ENCODE results near the gene FCN3. TPM values are rescaled to one million over a fixed set of nuclear protein-coding genes. Genes with fewer than 3 reads are reported as not detected.

Gene FCN3
- total and polyA plus RNA-seq, 9 of the 15 experiments (the other 6 are each of a cell fraction or from before 2014, with no cell fraction given): 0.49 TPM; not detected in 8

DNA sequence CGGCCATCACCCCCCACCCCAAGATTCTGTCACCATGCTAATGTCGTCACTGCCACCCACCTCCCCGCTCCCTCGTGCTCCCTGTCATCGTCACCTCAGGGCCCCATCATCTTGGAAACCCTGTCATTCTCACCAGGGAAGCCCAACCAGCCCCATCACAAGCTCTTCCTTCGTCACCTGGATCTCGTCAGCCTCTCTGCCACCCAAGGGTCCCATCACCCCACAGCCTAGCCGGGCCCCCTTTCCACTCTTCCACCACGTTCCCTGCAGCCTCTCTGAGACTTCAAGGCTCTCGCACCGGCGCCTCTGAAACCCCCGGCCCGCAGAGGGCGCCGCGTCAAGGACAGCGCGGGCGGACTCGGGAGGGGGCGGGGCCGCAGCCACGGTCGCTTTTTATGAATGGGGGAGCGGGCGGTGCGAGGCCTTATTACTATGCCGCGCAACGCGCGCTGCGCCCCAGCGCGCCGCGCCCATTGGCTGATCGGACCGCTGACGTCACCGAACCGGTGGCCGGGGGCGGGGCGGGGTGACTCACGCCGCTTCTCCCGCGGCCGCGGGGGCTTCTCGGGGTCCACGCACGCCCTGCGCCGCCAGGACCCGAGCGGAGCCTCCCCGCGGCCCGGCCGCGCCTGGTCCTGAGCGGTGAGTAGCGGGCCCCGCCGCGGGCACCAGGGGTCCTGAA lies 17.6 kb upstream of the FCN3 start, which contains the start of gene GPR3:
Gene GPR3 (plus strand): TSS at position 527 of the 682 bp plus-strand sequence. CDS start 1,177 bp downstream, outside the sequence.
- Histone ChIP-seq H3K27ac (ENCODE audit: extremely low read depth, low read depth, low read length) (peak within 1 kb of the TSS; percentile 88), H3K36me3 (ENCODE audit: control insufficient read depth, insufficient read depth, low read length) (peaks cover 9% of the 10 kb centered on the region; the same call in 1 of the 3 replicates), H3K9me1 (ENCODE audit: control insufficient read depth, insufficient read depth, low read length) (no peaks in the 10 kb centered on the region), H3K4me1 (replicated peaks in 1 of 2; ENCODE audit: control insufficient read depth in 2 of 2, insufficient read depth in 2 of 2, low read length in 2 of 2) (peaks cover 8 to 44% of the 10 kb centered on the region in 2 experiments), H3K9ac (ENCODE audit: insufficient read depth in 1 of 2, low read depth in 2 of 2, low read length in 2 of 2) (peak within 1 kb of the TSS; percentile 85 to 98), H3K4me3 (peak within 1 kb of the TSS; percentile 96), H3K9me3 (replicated peaks; ENCODE audit: control insufficient read depth, insufficient read depth, low read depth, low read length) (no peaks in the 10 kb centered on the region), H3K27me3 (ENCODE audit: control insufficient read depth in 2 of 2, insufficient read depth in 2 of 2, low read length in 2 of 2) (no peaks in the 10 kb centered on the region), H4K20me1 (replicated peaks; ENCODE audit: control insufficient read depth, insufficient read depth, low read length) (no peaks in the 10 kb centered on the region), H3K4me2 (ENCODE audit: insufficient read depth, low read length) (peak within 1 kb of the TSS; percentile 96), H2AFZ (ENCODE audit: low read depth, low read length) (peak within 1 kb of the TSS; percentile 95), H3K79me2 (ENCODE audit: control insufficient read depth, insufficient read depth, low read length) (peaks cover 12% of the 10 kb centered on the region)
- no TSS peak for BruUV-seq (replicated peaks)
- FAIRE-seq: peak; percentile 87
- ATAC-seq: peak; percentile 94
- intact Hi-C loops (cut with micrococcal nuclease): loop anchor here (1.0 to 5.0 kb wide), 4 partner anchors 35 to 271 kb away; no protein-coding TSS in a partner anchor
- POLR2A ChIA-PET: no interaction called here
- DNase-seq (ENCODE audit: extremely low read depth in 1 of 4, low spot score in 3 of 4): peak; percentile 98 to 100 (median 99)
- in situ Hi-C loops (cut with MboI): loop anchor here (5.0 kb wide), 2 partner anchors 270 to 290 kb away; no protein-coding TSS in a partner anchor
- CTCF ChIA-PET (ENCODE audit: low intra/inter-chr PET ratio): interaction anchor here (0.6 to 1.4 kb wide), 6 partner anchors 26 to 275 kb away, joined by 3 to 7 read pairs (median 4); no protein-coding TSS in a partner anchor
- WGBS (ENCODE audit: insufficient coverage, low coverage, missing lambda C conversion rate): 3% methylated on average over 65 of the region's 69 CpGs
- TF ChIP-seq PURB (CRISPR knock-in tag; IDR thresholded peaks at IDR 0.05; ENCODE audit: low read depth) (no peak), IFI16 (CRISPR knock-in tag; IDR thresholded peaks at IDR 0.05) (no peak), TBL1XR1 (IDR thresholded peaks at IDR 0.05; ENCODE audit: low read length in 2 of 2) (peak in 1 of 2 experiments; percentile 12; a peak in 1 of 4 replicates), ZNF644 (tag; IDR thresholded peaks at IDR 0.05; ENCODE audit: low read depth) (no peak), POLR2AphosphoS5 (IDR thresholded peaks at IDR 0.05; ENCODE audit: control insufficient read depth, insufficient read depth, low read depth, low read length) (0 out of 2 replicates have a peak, but pooled peaks have one; percentile 28), JUN (IDR thresholded peaks at IDR 0.05; ENCODE audit: borderline replicate concordance, low read depth, low read length) (peak; percentile 92), JUN (CRISPR knock-in tag; IDR thresholded peaks at IDR 0.05; ENCODE audit: borderline replicate concordance) (no peak), HMG20B (CRISPR knock-in tag; IDR thresholded peaks at IDR 0.05) (no peak), BRD4 (IDR thresholded peaks at IDR 0.05) (no peak; the same call in 1 of the 2 replicates)
- TF ChIP-seq, protein P1, sequence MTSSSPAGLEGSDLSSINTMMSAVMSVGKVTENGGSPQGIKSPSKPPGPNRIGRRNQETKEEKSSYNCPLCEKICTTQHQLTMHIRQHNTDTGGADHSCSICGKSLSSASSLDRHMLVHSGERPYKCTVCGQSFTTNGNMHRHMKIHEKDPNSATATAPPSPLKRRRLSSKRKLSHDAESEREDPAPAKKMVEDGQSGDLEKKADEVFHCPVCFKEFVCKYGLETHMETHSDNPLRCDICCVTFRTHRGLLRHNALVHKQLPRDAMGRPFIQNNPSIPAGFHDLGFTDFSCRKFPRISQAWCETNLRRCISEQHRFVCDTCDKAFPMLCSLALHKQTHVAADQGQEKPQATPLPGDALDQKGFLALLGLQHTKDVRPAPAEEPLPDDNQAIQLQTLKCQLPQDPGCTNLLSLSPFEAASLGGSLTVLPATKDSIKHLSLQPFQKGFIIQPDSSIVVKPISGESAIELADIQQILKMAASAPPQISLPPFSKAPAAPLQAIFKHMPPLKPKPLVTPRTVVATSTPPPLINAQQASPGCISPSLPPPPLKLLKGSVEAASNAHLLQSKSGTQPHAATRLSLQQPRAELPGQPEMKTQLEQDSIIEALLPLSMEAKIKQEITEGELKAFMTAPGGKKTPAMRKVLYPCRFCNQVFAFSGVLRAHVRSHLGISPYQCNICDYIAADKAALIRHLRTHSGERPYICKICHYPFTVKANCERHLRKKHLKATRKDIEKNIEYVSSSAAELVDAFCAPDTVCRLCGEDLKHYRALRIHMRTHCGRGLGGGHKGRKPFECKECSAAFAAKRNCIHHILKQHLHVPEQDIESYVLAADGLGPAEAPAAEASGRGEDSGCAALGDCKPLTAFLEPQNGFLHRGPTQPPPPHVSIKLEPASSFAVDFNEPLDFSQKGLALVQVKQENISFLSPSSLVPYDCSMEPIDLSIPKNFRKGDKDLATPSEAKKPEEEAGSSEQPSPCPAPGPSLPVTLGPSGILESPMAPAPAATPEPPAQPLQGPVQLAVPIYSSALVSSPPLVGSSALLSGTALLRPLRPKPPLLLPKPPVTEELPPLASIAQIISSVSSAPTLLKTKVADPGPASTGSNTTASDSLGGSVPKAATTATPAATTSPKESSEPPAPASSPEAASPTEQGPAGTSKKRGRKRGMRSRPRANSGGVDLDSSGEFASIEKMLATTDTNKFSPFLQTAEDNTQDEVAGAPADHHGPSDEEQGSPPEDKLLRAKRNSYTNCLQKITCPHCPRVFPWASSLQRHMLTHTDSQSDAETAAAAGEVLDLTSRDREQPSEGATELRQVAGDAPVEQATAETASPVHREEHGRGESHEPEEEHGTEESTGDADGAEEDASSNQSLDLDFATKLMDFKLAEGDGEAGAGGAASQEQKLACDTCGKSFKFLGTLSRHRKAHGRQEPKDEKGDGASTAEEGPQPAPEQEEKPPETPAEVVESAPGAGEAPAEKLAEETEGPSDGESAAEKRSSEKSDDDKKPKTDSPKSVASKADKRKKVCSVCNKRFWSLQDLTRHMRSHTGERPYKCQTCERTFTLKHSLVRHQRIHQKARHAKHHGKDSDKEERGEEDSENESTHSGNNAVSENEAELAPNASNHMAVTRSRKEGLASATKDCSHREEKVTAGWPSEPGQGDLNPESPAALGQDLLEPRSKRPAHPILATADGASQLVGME (CRISPR knock-in tag; IDR thresholded peaks at IDR 0.05): 0 out of 2 replicates have a peak, but pooled peaks have one; percentile 49
- TF ChIP-seq, protein P2, sequence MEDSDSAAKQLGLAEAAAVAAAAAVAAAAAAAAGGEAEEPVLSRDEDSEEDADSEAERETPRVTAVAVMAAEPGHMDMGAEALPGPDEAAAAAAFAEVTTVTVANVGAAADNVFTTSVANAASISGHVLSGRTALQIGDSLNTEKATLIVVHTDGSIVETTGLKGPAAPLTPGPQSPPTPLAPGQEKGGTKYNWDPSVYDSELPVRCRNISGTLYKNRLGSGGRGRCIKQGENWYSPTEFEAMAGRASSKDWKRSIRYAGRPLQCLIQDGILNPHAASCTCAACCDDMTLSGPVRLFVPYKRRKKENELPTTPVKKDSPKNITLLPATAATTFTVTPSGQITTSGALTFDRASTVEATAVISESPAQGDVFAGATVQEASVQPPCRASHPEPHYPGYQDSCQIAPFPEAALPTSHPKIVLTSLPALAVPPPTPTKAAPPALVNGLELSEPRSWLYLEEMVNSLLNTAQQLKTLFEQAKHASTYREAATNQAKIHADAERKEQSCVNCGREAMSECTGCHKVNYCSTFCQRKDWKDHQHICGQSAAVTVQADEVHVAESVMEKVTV (CRISPR knock-in tag; IDR thresholded peaks at IDR 0.05): no peak
- TF ChIP-seq, protein P3, sequence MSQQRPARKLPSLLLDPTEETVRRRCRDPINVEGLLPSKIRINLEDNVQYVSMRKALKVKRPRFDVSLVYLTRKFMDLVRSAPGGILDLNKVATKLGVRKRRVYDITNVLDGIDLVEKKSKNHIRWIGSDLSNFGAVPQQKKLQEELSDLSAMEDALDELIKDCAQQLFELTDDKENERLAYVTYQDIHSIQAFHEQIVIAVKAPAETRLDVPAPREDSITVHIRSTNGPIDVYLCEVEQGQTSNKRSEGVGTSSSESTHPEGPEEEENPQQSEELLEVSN (IDR thresholded peaks at IDR 0.05; ENCODE audit: borderline replicate concordance in 1 of 2, extremely low read depth in 1 of 2, insufficient read depth in 1 of 2, insufficient read length in 1 of 2, low read depth in 1 of 2, low read length in 1 of 2, poor library complexity in 1 of 2, severe bottlenecking in 1 of 2): peak; percentile 40 to 93
